B cell (primary cell): ENCODE results near the gene UBE2Q2. TPM values are rescaled to one million over a fixed set of nuclear protein-coding genes. Genes with fewer than 3 reads are reported as not detected.

Experiments used
- ATAC-seq: fragments of 200-7000 bp; cut with Tn5 transposase; one replicate; pipeline ENCODE4 v1.10.0; 2021; ENCODE audit warnings: low read depth, mild to moderate bottlenecking, moderate number of reproducible peaks, moderate library complexity
- CTCF ChIA-PET: fragments of 350-600 bp; sonication (Branson Sonifier 250); formaldehyde crosslinking; loops from one replicate; lab custom pipeline; 2021; ENCODE audit warnings: antibody characterized with exemption, inconsistent platforms; lab: Charles Lee
- POLR2A ChIA-PET: fragments of 350-600 bp; sonication (Branson Sonifier 250); formaldehyde crosslinking; loops from one replicate; lab custom pipeline; 2021; ENCODE audit warnings: antibody characterized with exemption; lab: Charles Lee
- DNase-seq: peaks from one replicate; pipeline ENCODE4 v3.0.0; 2013
- H2AFZ ChIP-seq: 2 replicates; pipeline ENCODE4 v1.6.1; 2012; ENCODE audit warnings: mild to moderate bottlenecking, low read depth, low read length; ENCODE audit not compliant: insufficient read depth, poor library complexity, severe bottlenecking
- H3K27ac ChIP-seq, 2 donors: 1 replicate in 1 of 2; 2 replicates in 1 of 2; pipeline ENCODE4 v1.5.1; 2012 to 2013; ENCODE audit warnings: low read length in 2 of 2, mild to moderate bottlenecking in 2 of 2, moderate library complexity in 1 of 2
- H3K27me3 ChIP-seq, 4 experiments: fragments of 200-600 bp in 1 of 4; sonication (generic) in 1 of 4; replicated peaks in 1 of 4; 1 replicate in 2 of 4; 2 replicates in 2 of 4; pipeline versions ENCODE4 v1.6.1 to v1.7.0; 2013 to 2016; ENCODE audit warnings: low read length in 3 of 4, mild to moderate bottlenecking in 2 of 4, mixed read lengths in 1 of 4, moderate library complexity in 1 of 4; ENCODE audit not compliant: insufficient read depth in 4 of 4, control insufficient read depth in 3 of 4; ENCODE audit errors: control extremely low read depth in 1 of 4
- H3K36me3 ChIP-seq, 2 experiments: replicated peaks in 1 of 2; 1 replicate in 1 of 2; 2 replicates in 1 of 2; pipeline versions ENCODE4 v1.6.1 to v1.7.1; 2013; ENCODE audit warnings: low read length in 1 of 2; ENCODE audit not compliant: insufficient read depth in 2 of 2, control insufficient read depth in 1 of 2; ENCODE audit errors: control extremely low read depth in 1 of 2, extremely low read depth in 1 of 2
- H3K4me1 ChIP-seq, 2 donors: fragments of 200-600 bp in 1 of 2; sonication (generic) in 1 of 2; 1 replicate in 1 of 2; 2 replicates in 1 of 2; pipeline versions ENCODE4 v1.5.1 to v1.6.1; 2013 to 2017; ENCODE audit warnings: low read length in 2 of 2; ENCODE audit not compliant: control insufficient read depth in 2 of 2, insufficient read depth in 2 of 2
- H3K4me2 ChIP-seq: replicated peaks from 2 replicates; pipeline ENCODE3; 2012; ENCODE audit warnings: mild to moderate bottlenecking, low read depth, low read length; ENCODE audit not compliant: poor library complexity, severe bottlenecking
- H3K4me3 ChIP-seq, 5 experiments: fragments of 200-600 bp in 1 of 5; sonication (generic) in 1 of 5; 1 replicate in 3 of 5; 2 replicates in 2 of 5; pipeline versions ENCODE4 v1.5.1 to v1.7.0; 2011 to 2016; ENCODE audit warnings: low read length in 4 of 5, mild to moderate bottlenecking in 4 of 5, low read depth in 2 of 5, control low read depth in 1 of 5, moderate library complexity in 1 of 5; ENCODE audit not compliant: insufficient read depth in 1 of 5; ENCODE audit errors: control extremely low read depth in 1 of 5, extremely low read depth in 1 of 5
- H3K79me2 ChIP-seq: fragments of 200-600 bp; sonication (generic); one replicate; pipeline ENCODE4 v1.6.0; 2016; ENCODE audit warnings: low read length; ENCODE audit not compliant: control insufficient read depth, insufficient read depth
- H3K9ac ChIP-seq: fragments of 200-600 bp; sonication (generic); 2 replicates; pipeline ENCODE4 v1.6.1; 2017; ENCODE audit warnings: mild to moderate bottlenecking, low read length, moderate library complexity
- H3K9me3 ChIP-seq, 3 donors: one replicate each; pipeline versions ENCODE4 v1.6.1 to v1.7.1; 2013; ENCODE audit warnings: low read length in 2 of 3; ENCODE audit not compliant: control insufficient read depth in 2 of 3, insufficient read depth in 1 of 3; ENCODE audit errors: control extremely low read depth in 1 of 3
- H4K20me1 ChIP-seq: 2 replicates; pipeline ENCODE4 v1.6.0; 2012; ENCODE audit warnings: mild to moderate bottlenecking, low read length; ENCODE audit not compliant: insufficient read depth, control insufficient read depth, poor library complexity, severe bottlenecking
- H3K27ac Mint-ChIP-seq: one replicate; pipeline ENCODE4 v1.8.0; 2021; ENCODE audit warnings: mixed read lengths
- H3K27me3 Mint-ChIP-seq: one replicate; pipeline ENCODE4 v1.8.0; 2021; ENCODE audit warnings: mixed read lengths
- H3K4me1 Mint-ChIP-seq: one replicate; pipeline ENCODE4 v1.8.0; 2021; ENCODE audit warnings: mixed read lengths
- H3K4me3 Mint-ChIP-seq: one replicate; pipeline ENCODE4 v1.8.0; 2021; ENCODE audit warnings: mixed read lengths
- H3K9me3 Mint-ChIP-seq: one replicate; pipeline ENCODE4 v1.8.0; 2022; ENCODE audit warnings: mixed read lengths; ENCODE audit not compliant: insufficient read depth
- CTCF ChIP-seq: fragments of 200-600 bp; IDR thresholded peaks from one replicate; pipeline ENCODE4 v1.8.0; 2022; ENCODE audit warnings: antibody characterized with exemption, mild to moderate bottlenecking
- EZH2 ChIP-seq: IDR thresholded peaks from 2 replicates; pipeline ENCODE4 v1.6.1; 2012; ENCODE audit warnings: borderline replicate concordance, low read depth, mild to moderate bottlenecking, moderate library complexity, low read length; ENCODE audit not compliant: insufficient read depth, poor library complexity, severe bottlenecking
- WGBS: methylation state at CpG from one replicate; pipeline ENCODE4 v1.1.5; 2013; ENCODE audit warnings: missing lambda C conversion rate; ENCODE audit not compliant: insufficient coverage; 5-methylcytosine and 5-hydroxymethylcytosine counted together
- intact Hi-C: fragments of 100-400 bp; cut with micrococcal nuclease; formaldehyde crosslinking; loops from one replicate; pipeline ENCODE4 v1.10.0; 2022
- polyA plus RNA-seq: library from polyadenylated mRNA; depleted of rRNA; stranded (reverse); fragments of >200 nt; gene quantifications from 2 replicates; pipeline ENCODE4 v1.2.3, GENCODE V29; 2012
- small RNA-seq: library from RNA; depleted of rRNA; stranded (forward); fragments of <200 nt; gene quantifications from one replicate; pipeline ENCODE3, GENCODE V24; 2012; ENCODE audit warnings: low replicate concordance, low read depth; ENCODE audit not compliant: insufficient read length
- total RNA-seq, 2 donors: library from RNA; stranded (reverse); fragments of 120-200 nt in 1 of 2; gene quantifications; 1 replicate in 1 of 2; 2 replicates in 1 of 2; pipeline versions ENCODE4 v1.2.3 to v1.2.4, GENCODE V29; 2013 to 2022

UBE2Q2 gene
- total and polyA plus RNA-seq, 2 donors (not counting 1 experiment from before 2014, with no cell fraction given), result 11.4 to 33.6 TPM

GRCh38 chr15:75947092-75947491 lies 103.8 kb downstream of the UBE2Q2 start:
- CTCF ChIA-PET, result no interaction called here
- POLR2A ChIA-PET, result no interaction called here
- Histone ChIP-seq H3K9me3 (no peaks in the 10 kb centered on the region), H4K20me1 (no peaks in the 10 kb centered on the region), H2AFZ (no peak overlapping the region), H3K36me3 (no peaks in the 10 kb centered on the region), H3K9ac (no peak overlapping the region), H3K4me2 (no peak overlapping the region), H3K4me3 (no peak overlapping the region), H3K27ac (no peak overlapping the region), H3K4me1 (no peaks in the 10 kb centered on the region), H3K27me3 (peaks cover 0 to 6% (median 0%) of the 10 kb centered on the region in 4 experiments), H3K79me2 (no peaks in the 10 kb centered on the region)
- Mint-ChIP-seq H3K4me1 (no peaks in the 10 kb centered on the region), H3K27me3 (peaks cover 13% of the 10 kb centered on the region), H3K4me3 (no peak overlapping the region), H3K27ac (no peak overlapping the region), H3K9me3 (no peaks in the 10 kb centered on the region)
- DNase-seq, result no peak
- intact Hi-C loops, result no loop called here
- no CpG with 5 or more reads among the region's 1 CpG for WGBS
- TF ChIP-seq CTCF (no peak), EZH2 (no peak)
- ATAC-seq, result no peak

- no peak overlapping the region for H3K27ac ChIP-seq
- no peak overlapping the region for H3K27ac Mint-ChIP-seq
- H3K9ac ChIP-seq, result no peak overlapping the region
- H3K27me3 ChIP-seq, result peaks cover 0 to 6% (median 0%) of the 10 kb centered on the region in 4 experiments
- ATAC-seq (no peak), DNase-seq (no peak)
- 83% methylated on average over 6 of the region's 8 CpGs for WGBS
- peaks cover 13% of the 10 kb centered on the region for H3K27me3 Mint-ChIP-seq
- H3K4me3 ChIP-seq, result no peak overlapping the region
- no peak overlapping the region for H3K4me3 Mint-ChIP-seq
- ChIA-PET POLR2A (no interaction called here), CTCF (interaction anchor here (0.7 kb wide), 1 partner anchor 86 kb away, joined by 3 read pairs; no protein-coding TSS in a partner anchor)
- H2AFZ ChIP-seq, result no peak overlapping the region
- no peaks in the 10 kb centered on the region for H4K20me1 ChIP-seq
- no peaks in the 10 kb centered on the region for H3K79me2 ChIP-seq
- H3K36me3 ChIP-seq, result no peaks in the 10 kb centered on the region
- no peaks in the 10 kb centered on the region for H3K4me1 ChIP-seq
- no peak for TF ChIP-seq EZH2
- TF ChIP-seq CTCF, result no peak
- intact Hi-C loops, result no loop called here
- H3K9me3 Mint-ChIP-seq, result no peaks in the 10 kb centered on the region
- H3K4me1 Mint-ChIP-seq, result no peaks in the 10 kb centered on the region
- H3K9me3 ChIP-seq, result no peaks in the 10 kb centered on the region
- no peak overlapping the region for H3K4me2 ChIP-seq
Measured at GRCh38 chr15:75948761-75949296, 105.6 kb downstream of the UBE2Q2 start.

Small RNA genes lying within 50 kb of the gene (small RNA-seq; reads per million reads assigned to genes)
- gene RN7SL510P, result not detected

Other genes starting within 250 kb of the UBE2Q2 start
- 19.6 and 23.5 TPM in 2 replicates for gene SNUPN, start 217.7 kb upstream of the UBE2Q2 start, total RNA-seq
- gene SNUPN, start 217.7 kb upstream of the UBE2Q2 start, polyA plus RNA-seq, result 10.5 and 10.8 TPM in 2 replicates
- gene IMP3, start 203.2 kb upstream of the UBE2Q2 start, total RNA-seq, result 60.8 and 62.9 TPM in 2 replicates
- 55.3 and 85.1 TPM in 2 replicates for gene IMP3, start 203.2 kb upstream of the UBE2Q2 start, polyA plus RNA-seq
- 0.59 and 1.2 TPM in 2 replicates for gene SNX33, start 195.5 kb upstream of the UBE2Q2 start, total RNA-seq
- 0.12 and 0.22 TPM in 2 replicates for gene SNX33, start 195.5 kb upstream of the UBE2Q2 start, polyA plus RNA-seq
- 0.15 and 0.17 TPM in 2 replicates for gene CSPG4, start 130.6 kb upstream of the UBE2Q2 start, total RNA-seq
- gene CSPG4, start 130.6 kb upstream of the UBE2Q2 start, polyA plus RNA-seq, result 0.03 TPM in 1 of 2 replicates, not detected in the other
- gene FBXO22, start 60.4 kb downstream of the UBE2Q2 start, total RNA-seq, result 23.3 and 24.1 TPM in 2 replicates
- 6.6 and 6.7 TPM in 2 replicates for gene FBXO22, start 60.4 kb downstream of the UBE2Q2 start, polyA plus RNA-seq
- 0.37 TPM in 1 of 2 replicates, not detected in the other for gene NRG4, start 169.0 kb downstream of the UBE2Q2 start, total RNA-seq
- not detected in 2 replicates for gene NRG4, start 169.0 kb downstream of the UBE2Q2 start, polyA plus RNA-seq
- gene TMEM266, start 216.5 kb downstream of the UBE2Q2 start, total RNA-seq, result not detected in 2 replicates
- gene TMEM266, start 216.5 kb downstream of the UBE2Q2 start, polyA plus RNA-seq, result not detected in 2 replicates